ENCODE data around the gene ZNF428. TPM values are rescaled to one million over a fixed set of nuclear protein-coding genes. Genes with fewer than 3 reads are reported as not detected.
"Not testable (repeated sequence)": the region's sequence is repeated elsewhere in the genome, so short reads cannot be mapped to it uniquely, and the experiment has no call there.

ZNF428 gene
- total RNA-seq, 1 donor from 2014 or later, result 97.7 TPM

DNA sequence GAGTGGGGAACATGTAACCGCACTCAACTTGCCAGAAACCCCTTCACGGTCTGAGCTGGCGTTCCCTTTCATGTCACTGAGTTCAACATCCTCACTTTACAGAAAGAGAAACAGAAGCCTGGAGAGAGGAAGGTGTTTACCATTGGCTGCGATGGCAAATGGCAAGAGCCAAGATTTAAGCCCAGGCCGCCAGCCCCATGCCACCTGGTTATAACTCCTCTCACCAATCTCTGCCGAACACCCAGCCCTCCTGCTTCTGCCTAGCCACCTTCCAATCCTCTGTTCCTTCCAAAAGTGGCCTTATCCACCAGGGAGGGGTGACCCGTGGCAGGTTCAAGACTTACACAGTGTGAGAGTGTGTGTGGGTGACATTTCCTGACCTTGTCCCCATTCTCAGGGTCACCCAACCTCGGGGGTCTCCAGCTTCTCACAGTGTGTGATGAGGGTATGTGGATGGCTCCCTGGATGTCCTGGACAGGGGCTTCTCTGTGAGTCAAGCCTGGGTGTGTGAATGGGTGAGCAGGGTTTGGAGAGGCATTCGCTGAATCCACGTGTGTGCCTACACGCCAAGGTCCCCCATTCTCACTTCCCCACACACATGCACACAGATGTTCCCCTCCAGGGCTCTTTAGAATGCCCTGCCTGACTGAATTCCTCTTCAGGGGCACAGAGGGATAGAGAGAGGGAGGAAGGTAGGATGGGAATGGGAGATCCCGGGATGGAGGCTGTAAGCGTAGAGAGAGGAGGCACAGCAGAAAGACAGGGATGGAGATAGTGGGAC is 19.0 kb upstream of the ZNF428 start:
- TF ChIP-seq, protein P1, sequence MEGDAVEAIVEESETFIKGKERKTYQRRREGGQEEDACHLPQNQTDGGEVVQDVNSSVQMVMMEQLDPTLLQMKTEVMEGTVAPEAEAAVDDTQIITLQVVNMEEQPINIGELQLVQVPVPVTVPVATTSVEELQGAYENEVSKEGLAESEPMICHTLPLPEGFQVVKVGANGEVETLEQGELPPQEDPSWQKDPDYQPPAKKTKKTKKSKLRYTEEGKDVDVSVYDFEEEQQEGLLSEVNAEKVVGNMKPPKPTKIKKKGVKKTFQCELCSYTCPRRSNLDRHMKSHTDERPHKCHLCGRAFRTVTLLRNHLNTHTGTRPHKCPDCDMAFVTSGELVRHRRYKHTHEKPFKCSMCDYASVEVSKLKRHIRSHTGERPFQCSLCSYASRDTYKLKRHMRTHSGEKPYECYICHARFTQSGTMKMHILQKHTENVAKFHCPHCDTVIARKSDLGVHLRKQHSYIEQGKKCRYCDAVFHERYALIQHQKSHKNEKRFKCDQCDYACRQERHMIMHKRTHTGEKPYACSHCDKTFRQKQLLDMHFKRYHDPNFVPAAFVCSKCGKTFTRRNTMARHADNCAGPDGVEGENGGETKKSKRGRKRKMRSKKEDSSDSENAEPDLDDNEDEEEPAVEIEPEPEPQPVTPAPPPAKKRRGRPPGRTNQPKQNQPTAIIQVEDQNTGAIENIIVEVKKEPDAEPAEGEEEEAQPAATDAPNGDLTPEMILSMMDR (IDR thresholded peaks at IDR 0.05; ENCODE audit: unreplicated experiment), result no peak
- peaks cover 17% of the 10 kb centered on the region for H3K4me1 Mint-ChIP-seq (ENCODE audit: unreplicated experiment)
- H3K4me3 Mint-ChIP-seq (ENCODE audit: unreplicated experiment), result peak overlapping the region; percentile 96
- peaks cover 25% of the 10 kb centered on the region for H3K27me3 Mint-ChIP-seq (ENCODE audit: unreplicated experiment)
- H3K36me3 Mint-ChIP-seq (ENCODE audit: low read depth, unreplicated experiment), result peaks cover 16% of the 10 kb centered on the region
- no peaks in the 10 kb centered on the region for H3K9me3 Mint-ChIP-seq (ENCODE audit: unreplicated experiment)
- DNase-seq (ENCODE audit: low spot score), result no peak
- H3K27ac Mint-ChIP-seq (ENCODE audit: unreplicated experiment), result no peak overlapping the region

DNA sequence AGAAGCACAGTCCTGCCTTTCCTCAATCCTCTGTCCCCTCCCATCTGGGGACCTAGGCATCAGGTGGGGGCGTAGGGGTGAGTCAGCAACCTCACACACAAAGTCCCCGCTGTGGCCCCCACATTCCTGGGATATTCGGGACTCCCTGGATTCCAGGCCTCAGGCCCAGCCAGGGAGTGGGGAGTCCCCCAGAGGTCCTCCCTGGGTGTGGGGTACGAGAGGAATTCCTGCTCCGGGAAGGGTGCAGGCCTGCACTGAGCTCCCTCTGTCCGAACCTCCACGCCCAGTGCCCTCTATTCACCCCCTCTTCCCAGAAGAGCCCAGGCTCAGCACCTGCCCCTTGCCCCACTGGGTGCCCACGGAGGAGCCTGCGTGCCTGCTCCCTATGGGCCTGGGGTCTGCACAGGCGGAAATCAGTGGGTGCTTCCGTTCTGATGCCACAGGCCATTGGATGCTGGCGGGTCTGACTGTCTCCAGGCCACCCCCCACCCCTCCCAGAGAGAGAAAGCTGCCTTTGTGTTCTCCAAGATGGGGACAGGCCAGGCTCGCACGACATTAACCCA is 16.8 kb upstream of the ZNF428 start:
- DNase-seq (ENCODE audit: low spot score), result no peak
- TF ChIP-seq, protein P1 (IDR thresholded peaks at IDR 0.05; ENCODE audit: unreplicated experiment), result no peak
- Mint-ChIP-seq H3K27ac (ENCODE audit: unreplicated experiment) (no peak overlapping the region), H3K4me1 (ENCODE audit: unreplicated experiment) (peaks cover 17% of the 10 kb centered on the region), H3K36me3 (ENCODE audit: low read depth, unreplicated experiment) (peaks cover 12% of the 10 kb centered on the region), H3K4me3 (ENCODE audit: unreplicated experiment) (no peak overlapping the region), H3K9me3 (ENCODE audit: unreplicated experiment) (no peaks in the 10 kb centered on the region), H3K27me3 (ENCODE audit: unreplicated experiment) (peaks cover 17% of the 10 kb centered on the region)

DNA sequence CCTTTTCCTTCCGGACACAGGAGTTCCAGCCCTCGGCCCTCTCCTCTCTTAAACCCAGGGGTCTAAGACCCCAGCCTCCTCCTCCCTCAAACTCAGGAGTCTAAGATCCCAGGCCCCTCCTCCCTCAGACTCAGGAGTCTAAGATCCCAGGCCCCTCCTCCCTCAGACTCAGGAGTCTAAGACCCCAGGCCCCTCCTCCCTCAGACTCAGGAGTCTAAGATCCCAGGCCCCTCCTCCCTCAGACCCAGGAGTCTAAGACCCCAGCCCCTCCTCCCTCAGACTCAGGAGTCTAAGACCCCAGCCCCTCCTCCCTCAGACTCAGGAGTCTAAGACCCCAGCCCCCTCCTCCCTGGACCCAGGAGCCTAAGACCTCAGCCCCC is 16.1 kb upstream of the ZNF428 start:
- Mint-ChIP-seq H3K27me3 (ENCODE audit: unreplicated experiment) (peaks cover 13% of the 10 kb centered on the region), H3K4me1 (ENCODE audit: unreplicated experiment) (peaks cover 17% of the 10 kb centered on the region), H3K36me3 (ENCODE audit: low read depth, unreplicated experiment) (peaks cover 11% of the 10 kb centered on the region), H3K4me3 (ENCODE audit: unreplicated experiment) (peak overlapping the region; percentile 73), H3K27ac (ENCODE audit: unreplicated experiment) (peak overlapping the region; percentile 30)
- H3K9me3 Mint-ChIP-seq (ENCODE audit: unreplicated experiment); DNase-seq (ENCODE audit: low spot score): not testable (repeated sequence)

DNA sequence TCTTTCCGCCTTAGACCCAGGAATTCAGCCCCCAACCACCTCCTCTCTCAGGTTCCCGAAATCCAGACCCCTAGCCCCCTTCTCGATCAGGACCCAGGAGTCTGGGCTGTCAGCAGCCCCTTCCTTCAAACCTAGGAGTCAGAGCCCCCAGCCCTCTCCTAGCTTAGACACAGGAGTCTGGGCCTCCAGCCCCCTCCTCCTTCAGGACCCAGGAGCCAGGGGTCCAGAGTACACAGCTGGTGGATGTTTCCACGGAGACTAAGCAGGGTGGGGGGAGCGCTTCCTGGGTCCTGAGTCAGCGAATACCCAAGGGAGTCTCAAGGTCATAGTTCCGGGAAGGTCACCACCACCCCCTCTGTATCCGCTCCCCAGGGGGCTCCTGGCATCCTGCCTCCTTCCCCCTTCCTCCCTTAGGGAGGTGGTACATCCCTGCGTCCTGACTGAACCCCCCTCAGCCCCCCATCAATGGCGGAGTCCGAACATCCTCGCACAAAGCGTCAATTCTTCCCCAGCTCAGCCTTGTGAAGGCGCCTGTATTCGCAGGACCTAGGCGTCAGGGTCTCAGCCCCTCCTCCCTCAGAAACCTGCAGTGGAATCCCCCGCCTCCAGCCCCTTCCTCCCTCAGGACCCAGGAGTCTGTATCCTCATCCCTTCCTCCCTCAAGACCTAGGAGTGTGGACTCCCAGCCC is 15.6 kb upstream of the ZNF428 start:
- peaks cover 11% of the 10 kb centered on the region for H3K36me3 Mint-ChIP-seq (ENCODE audit: low read depth, unreplicated experiment)
- TF ChIP-seq, protein P1 (IDR thresholded peaks at IDR 0.05; ENCODE audit: unreplicated experiment), result no peak
- peak overlapping the region; percentile 73 for H3K4me3 Mint-ChIP-seq (ENCODE audit: unreplicated experiment)
- peak; percentile 34 for DNase-seq (ENCODE audit: low spot score)
- peaks cover 17% of the 10 kb centered on the region for H3K4me1 Mint-ChIP-seq (ENCODE audit: unreplicated experiment)
- peaks cover 12% of the 10 kb centered on the region for H3K27me3 Mint-ChIP-seq (ENCODE audit: unreplicated experiment)
- H3K27ac Mint-ChIP-seq (ENCODE audit: unreplicated experiment), result peak overlapping the region; percentile 30
- no peaks in the 10 kb centered on the region for H3K9me3 Mint-ChIP-seq (ENCODE audit: unreplicated experiment)

DNA sequence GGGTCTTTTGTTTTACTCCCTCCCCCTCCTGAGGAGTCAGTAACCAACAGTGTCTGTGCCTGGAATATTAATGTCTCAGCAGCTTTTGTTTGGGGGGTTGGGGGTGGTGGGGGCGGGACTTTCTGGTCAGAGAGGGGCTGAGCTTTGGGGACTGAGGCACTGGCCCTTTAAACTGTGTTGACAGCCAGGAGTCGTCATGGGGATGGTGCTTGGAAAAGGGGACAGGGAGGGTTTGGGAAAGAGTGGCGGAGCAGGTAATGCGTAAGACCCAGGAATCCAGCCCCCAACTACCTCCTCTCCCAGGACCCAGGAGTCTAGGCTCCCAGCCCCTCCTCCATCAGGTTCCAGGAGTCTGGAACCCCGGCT is 15.1 kb upstream of the ZNF428 start:
- Mint-ChIP-seq H3K36me3 (ENCODE audit: low read depth, unreplicated experiment) (peaks cover 11% of the 10 kb centered on the region), H3K27me3 (ENCODE audit: unreplicated experiment) (peaks cover 12% of the 10 kb centered on the region), H3K27ac (ENCODE audit: unreplicated experiment) (no peak overlapping the region), H3K4me3 (ENCODE audit: unreplicated experiment) (no peak overlapping the region), H3K9me3 (ENCODE audit: unreplicated experiment) (no peaks in the 10 kb centered on the region), H3K4me1 (ENCODE audit: unreplicated experiment) (peaks cover 17% of the 10 kb centered on the region)
- no peak for DNase-seq (ENCODE audit: low spot score)
- TF ChIP-seq, protein P1 (IDR thresholded peaks at IDR 0.05; ENCODE audit: unreplicated experiment), result no peak

Data from endothelial cell (in vitro differentiated cells).